ENCODE measurements around the gene HHAT.

- TF ChIP-seq POLR2A (IDR thresholded peaks at IDR 0.05; ENCODE audit: low read depth, low read length) (no peak), POLR2AphosphoS5 (IDR thresholded peaks at IDR 0.05; ENCODE audit: insufficient read depth, low read depth, low read length) (no peak), CTCF (IDR thresholded peaks at IDR 0.05; ENCODE audit: extremely low read depth in 1 of 2, insufficient read depth in 1 of 2, low read depth in 1 of 2, low read length in 2 of 2) (no peak)
Observed at GRCh38 chr1:210627755-210628154, 299.1 kb downstream of the HHAT start.
